WI38 (cell line): ENCODE data around the gene AREG.

Source experiments
- H3K4me3 ChIP-seq: 2 replicates; pipeline ENCODE4 v1.5.1; 2011; ENCODE audit warnings: low read depth, mild to moderate bottlenecking, control low read depth, low read length
- TF ChIP-seq, protein P1 (sequence below): IDR thresholded peaks from 2 replicates; pipeline ENCODE4 v1.5.1; 2012; ENCODE audit warnings: low read depth, mild to moderate bottlenecking, control low read depth, low read length

The AREG gene

DNA sequence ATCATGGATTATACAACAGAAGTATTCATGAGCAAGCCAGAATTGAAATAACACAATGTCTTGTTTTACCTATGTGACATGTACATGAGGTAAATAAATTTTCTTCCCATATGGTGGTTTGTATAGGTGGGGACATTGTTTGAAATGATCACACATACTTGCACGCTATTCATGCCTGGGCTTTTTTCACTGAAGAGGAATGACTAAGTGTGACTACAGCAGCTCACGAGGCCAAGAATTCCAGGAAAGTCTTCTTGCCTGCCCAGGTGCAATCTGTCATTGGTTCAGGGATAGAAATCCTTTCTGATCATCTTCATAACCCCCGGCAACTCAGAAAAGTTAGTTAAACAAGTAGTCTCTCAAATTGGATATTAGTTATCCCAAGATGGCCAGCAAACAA is 36.3 kb upstream of the AREG start:
- H3K4me3 ChIP-seq, result no peak overlapping the region
- TF ChIP-seq, protein P1, sequence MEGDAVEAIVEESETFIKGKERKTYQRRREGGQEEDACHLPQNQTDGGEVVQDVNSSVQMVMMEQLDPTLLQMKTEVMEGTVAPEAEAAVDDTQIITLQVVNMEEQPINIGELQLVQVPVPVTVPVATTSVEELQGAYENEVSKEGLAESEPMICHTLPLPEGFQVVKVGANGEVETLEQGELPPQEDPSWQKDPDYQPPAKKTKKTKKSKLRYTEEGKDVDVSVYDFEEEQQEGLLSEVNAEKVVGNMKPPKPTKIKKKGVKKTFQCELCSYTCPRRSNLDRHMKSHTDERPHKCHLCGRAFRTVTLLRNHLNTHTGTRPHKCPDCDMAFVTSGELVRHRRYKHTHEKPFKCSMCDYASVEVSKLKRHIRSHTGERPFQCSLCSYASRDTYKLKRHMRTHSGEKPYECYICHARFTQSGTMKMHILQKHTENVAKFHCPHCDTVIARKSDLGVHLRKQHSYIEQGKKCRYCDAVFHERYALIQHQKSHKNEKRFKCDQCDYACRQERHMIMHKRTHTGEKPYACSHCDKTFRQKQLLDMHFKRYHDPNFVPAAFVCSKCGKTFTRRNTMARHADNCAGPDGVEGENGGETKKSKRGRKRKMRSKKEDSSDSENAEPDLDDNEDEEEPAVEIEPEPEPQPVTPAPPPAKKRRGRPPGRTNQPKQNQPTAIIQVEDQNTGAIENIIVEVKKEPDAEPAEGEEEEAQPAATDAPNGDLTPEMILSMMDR, result no peak

DNA sequence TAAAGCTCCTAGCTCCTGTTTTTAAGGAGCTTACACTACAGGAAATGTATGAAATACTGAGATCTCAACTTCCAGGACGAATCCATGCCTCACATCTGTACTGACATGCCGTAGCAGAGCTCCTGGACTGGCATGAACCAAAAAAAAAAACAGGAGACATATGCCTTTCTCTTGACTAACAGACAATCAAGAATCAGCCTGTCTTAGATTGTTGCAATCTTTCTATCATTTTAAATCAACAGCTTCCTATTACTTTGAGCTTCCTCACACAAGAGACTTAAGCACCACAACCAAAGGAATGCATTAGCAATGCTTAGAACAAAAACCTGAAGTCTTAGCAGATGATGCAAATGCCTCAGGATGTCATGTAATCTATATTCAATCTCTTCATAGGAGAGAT is 34.7 kb upstream of the AREG start:
- H3K4me3 ChIP-seq, result no peak overlapping the region

DNA sequence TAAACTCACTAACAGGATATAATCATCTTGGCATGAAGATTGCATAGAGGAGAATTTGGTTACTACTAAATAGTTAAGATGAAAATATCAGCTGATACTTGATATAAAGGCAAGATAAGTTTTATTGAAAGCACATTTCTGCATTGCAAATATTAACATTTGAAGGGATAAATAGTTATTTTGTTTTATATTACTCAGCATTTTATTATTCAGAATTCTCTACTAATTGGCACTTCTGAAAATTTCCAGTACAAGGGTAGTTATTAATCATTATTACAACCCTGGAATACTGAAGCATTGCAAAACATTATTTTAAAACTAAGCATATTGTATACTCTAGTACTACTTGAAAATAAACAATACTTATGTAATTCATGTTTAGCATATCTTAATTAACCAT is 32.7 kb upstream of the AREG start:
- TF ChIP-seq, protein P1, result no peak
- no peak overlapping the region for H3K4me3 ChIP-seq

More for the DNA sequence above, 34.7 kb upstream of the AREG start:
- TF ChIP-seq, protein P1, result no peak

DNA sequence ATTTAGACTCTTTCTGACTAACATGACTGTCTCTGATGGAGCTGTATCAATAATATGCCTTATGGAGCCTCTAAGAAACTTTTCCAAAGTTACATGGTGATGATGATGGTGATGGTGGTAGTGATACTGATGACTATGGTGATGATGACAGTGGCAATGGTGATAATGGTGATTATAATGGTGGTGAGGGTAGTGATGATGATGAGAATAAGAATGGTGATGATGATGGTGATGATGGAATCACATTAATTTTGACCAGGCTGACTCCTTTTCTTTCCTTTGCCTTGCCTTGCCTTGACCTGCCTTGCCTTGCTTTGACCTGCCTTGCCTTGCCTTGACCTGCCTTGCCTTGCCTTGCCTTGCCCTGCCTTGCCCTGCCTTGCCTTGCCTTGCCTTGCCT is 31.7 kb upstream of the AREG start:
- TF ChIP-seq, protein P1, result no peak

DNA sequence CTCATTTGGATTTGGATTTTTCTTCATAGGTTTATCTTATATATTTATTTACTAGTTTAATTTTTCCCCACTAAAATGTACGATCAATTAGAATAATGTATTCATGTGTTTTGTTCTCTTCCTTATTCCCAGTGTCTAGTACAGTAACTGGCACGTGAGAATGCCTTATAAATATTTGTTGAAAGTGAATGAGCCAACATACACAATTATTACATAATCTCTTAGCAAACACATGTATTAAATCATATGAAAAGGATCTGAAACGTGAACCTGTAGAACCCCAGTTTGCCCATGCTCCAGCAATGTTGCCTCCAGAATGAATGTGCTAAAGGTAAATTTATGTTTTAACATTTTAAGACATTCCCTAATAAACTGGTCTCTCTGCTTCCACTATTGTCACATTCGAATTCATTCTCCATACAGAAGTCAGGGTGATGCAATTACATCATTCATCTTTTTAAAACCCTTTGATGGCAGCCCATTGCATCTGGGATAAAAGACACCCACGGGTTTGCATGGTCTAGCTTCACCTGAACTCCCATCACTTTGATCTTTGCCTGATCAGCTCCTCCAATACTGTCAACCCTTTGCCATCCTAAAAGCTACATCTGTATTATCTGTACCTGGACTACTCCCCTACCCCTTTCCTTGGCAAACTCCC is 30.7 kb upstream of the AREG start:
- TF ChIP-seq, protein P1, result no peak
- no peak overlapping the region for H3K4me3 ChIP-seq

More for the DNA sequence above, 31.7 kb upstream of the AREG start:
- H3K4me3 ChIP-seq, result no peak overlapping the region

DNA sequence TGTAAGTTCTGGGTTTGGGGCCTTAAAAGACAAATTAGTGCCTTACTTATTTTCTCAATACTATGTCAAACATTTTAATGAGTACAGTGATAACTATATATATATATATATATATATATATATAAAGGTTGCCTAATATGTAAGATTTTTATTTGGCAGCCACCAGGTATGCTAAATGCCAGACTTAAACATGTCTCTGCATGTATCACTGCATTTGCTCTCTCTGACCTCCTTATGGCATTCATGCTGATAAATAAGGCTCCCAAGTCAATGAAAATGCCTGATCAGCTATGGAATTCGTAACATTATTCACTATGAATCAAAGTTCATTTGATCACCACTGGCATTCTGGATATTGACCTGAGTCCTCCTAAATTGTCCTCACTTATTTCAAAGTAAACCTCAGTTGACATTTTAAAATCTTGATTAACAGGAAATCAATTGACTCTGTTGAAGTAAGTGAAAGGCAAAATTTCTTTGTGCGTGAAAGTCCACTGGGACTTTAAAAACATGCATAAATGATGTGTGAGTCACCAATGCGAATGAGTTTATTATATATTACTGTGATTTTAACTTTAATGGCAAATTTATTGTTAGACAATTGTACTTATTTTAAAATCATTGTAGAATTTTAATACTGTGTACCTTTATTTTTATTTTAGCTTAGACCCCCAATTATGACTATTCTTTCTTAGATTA is 29.2 kb upstream of the AREG start:
- H3K4me3 ChIP-seq, result no peak overlapping the region

More for the DNA sequence above, 29.2 kb upstream of the AREG start:
- TF ChIP-seq, protein P1, result no peak
